Activated naive CD4-positive, alpha-beta T cell treated with anti-CD3 and anti-CD28 coated beads, Interleukin-2, amount 10 ng/mL, durations not matched to agents 7 days and 5 days (primary cell): ENCODE results near the gene CYTH4.

Experiments
- CTCF ChIA-PET: fragments of 350-600 bp; sonication (Branson Sonifier 250); formaldehyde crosslinking; loops from one replicate; lab custom pipeline; 2021; ENCODE audit warnings: antibody characterized with exemption; lab: Charles Lee
- DNase-seq: peaks from one replicate; pipeline ENCODE4 v3.0.0-alpha.2; 2020
- H3K27ac Mint-ChIP-seq: one replicate; pipeline ENCODE4 v1.8.0; 2021; ENCODE audit warnings: mild to moderate bottlenecking, moderate library complexity, mixed read lengths
- H3K27me3 Mint-ChIP-seq: one replicate; pipeline ENCODE4 v1.8.0; 2021; ENCODE audit warnings: mild to moderate bottlenecking, mixed read lengths
- H3K36me3 Mint-ChIP-seq: one replicate; pipeline ENCODE4 v1.8.0; 2021; ENCODE audit warnings: mixed read lengths
- H3K4me1 Mint-ChIP-seq: one replicate; pipeline ENCODE4 v1.8.0; 2021; ENCODE audit warnings: mixed read lengths
- H3K4me3 Mint-ChIP-seq: one replicate; pipeline ENCODE4 v1.8.0; 2021; ENCODE audit warnings: mild to moderate bottlenecking, moderate library complexity, mixed read lengths
- H3K9me3 Mint-ChIP-seq: one replicate; pipeline ENCODE4 v1.8.0; 2021; ENCODE audit warnings: mixed read lengths

CYTH4 gene

DNA sequence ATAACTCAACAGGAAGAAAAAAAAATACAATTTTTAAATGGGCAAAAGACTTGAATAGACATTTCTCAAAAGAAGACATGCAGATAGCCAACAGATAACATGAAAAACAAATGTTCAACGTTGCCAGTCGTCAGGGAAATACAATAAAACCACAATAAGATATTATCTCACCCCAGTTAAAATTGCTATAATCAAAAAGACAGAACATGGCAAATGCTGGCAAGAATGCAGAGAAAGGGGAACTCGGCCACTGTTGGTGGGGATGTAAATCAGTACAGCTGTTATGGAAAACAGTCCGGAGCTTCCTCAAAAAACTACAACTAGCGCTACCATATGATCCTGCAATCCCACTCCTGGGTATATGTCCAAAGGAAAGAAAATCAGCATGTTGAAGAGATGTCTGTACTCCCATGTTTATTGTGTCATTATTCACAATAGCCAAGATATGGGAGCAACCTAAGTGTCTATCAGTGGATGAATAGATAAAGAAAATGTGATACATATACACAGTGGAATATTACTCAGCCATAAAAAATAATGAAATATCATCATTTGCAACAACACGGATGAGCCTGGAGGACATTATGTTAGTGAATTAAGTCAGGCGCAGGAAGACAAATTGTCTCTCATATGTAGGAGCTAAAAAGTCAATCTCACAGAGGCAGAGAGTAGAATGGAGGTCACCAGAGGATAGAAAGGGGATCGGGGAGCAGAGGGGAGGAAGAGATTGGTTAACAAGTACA lies 12.2 kb upstream of the CYTH4 start:
- Mint-ChIP-seq H3K27ac (no peak overlapping the region), H3K4me1 (peaks cover 30% of the 10 kb centered on the region), H3K9me3 (peaks cover under 1% of the 10 kb centered on the region), H3K27me3 (peaks cover 54% of the 10 kb centered on the region), H3K36me3 (no peaks in the 10 kb centered on the region), H3K4me3 (no peak overlapping the region)
- DNase-seq: no peak
- CTCF ChIA-PET: interaction anchor here (1.3 to 1.7 kb wide), 3 partner anchors 12 to 188 kb away, joined by 3 to 5 read pairs (median 3); partner anchors contain the start of gene CYTH4

- Mint-ChIP-seq H3K4me1 (peaks cover 39% of the 10 kb centered on the region), H3K27me3 (peaks cover 57% of the 10 kb centered on the region), H3K4me3 (no peak overlapping the region), H3K27ac (no peak overlapping the region), H3K36me3 (no peaks in the 10 kb centered on the region), H3K9me3 (no peaks in the 10 kb centered on the region)
- CTCF ChIA-PET: interaction anchor here (0.7 to 2.7 kb wide), 4 partner anchors 10 to 296 kb away, joined by 3 to 16 read pairs (median 4); partner anchors contain the start of gene CYTH4
- no peak for DNase-seq
These were observed 11.2 kb upstream of the CYTH4 start for GRCh38 chr22:37270928-37271650.

DNA sequence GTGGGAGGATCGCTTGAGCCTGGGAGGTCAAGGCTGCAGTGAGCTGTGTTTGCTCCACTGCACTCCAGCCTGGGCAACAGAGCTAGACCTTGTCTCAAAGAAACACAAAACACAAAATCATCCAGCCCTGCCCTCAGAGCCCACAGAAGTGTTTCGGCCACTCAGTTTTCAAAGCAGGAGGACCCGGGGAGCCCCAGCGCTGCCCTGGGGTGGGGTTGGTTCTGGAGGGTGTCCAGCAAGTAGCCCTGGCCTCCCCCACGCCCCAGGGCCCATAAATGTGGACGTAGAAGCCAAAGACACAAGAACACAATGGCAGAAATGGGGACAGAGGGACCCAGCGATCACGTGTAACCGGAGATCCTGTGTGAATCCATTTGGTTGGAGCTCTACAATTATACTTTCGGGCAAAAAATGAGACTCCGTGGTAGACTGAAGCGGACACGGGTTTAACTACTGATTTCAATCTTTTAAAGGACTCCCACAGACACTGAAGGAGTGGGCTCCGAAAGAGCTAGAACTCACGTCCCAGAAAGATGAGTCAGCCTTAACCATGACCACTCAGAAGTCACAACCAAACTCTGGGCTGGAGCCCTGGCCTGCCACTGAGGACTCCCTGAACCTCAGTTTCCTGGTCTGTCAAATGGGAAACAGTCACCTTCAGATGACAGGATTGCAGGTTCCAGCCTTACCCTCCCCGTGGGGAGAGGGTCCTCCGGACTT lies 9.0 kb upstream of the CYTH4 start:
- H3K4me3 Mint-ChIP-seq: no peak overlapping the region
- H3K36me3 Mint-ChIP-seq: no peaks in the 10 kb centered on the region
- no peaks in the 10 kb centered on the region for H3K9me3 Mint-ChIP-seq
- peaks cover 57% of the 10 kb centered on the region for H3K27me3 Mint-ChIP-seq
- CTCF ChIA-PET: interaction anchor here (0.6 to 2.7 kb wide), 3 partner anchors 12 to 43 kb away, joined by 3 to 16 read pairs (median 4); no protein-coding TSS in a partner anchor
- H3K27ac Mint-ChIP-seq: no peak overlapping the region
- no peak for DNase-seq
- peaks cover 28% of the 10 kb centered on the region for H3K4me1 Mint-ChIP-seq

- H3K27ac Mint-ChIP-seq: no peak overlapping the region
- H3K27me3 Mint-ChIP-seq: peaks cover 62% of the 10 kb centered on the region
- no peak overlapping the region for H3K4me3 Mint-ChIP-seq
- no peaks in the 10 kb centered on the region for H3K36me3 Mint-ChIP-seq
- CTCF ChIA-PET: interaction anchor here (0.6 to 2.7 kb wide), 3 partner anchors 13 to 42 kb away, joined by 3 to 16 read pairs (median 4); no protein-coding TSS in a partner anchor
- no peaks in the 10 kb centered on the region for H3K9me3 Mint-ChIP-seq
- peaks cover 29% of the 10 kb centered on the region for H3K4me1 Mint-ChIP-seq
- DNase-seq: no peak
These were observed 8.5 kb upstream of the CYTH4 start for GRCh38 chr22:37273846-37274225.

DNA sequence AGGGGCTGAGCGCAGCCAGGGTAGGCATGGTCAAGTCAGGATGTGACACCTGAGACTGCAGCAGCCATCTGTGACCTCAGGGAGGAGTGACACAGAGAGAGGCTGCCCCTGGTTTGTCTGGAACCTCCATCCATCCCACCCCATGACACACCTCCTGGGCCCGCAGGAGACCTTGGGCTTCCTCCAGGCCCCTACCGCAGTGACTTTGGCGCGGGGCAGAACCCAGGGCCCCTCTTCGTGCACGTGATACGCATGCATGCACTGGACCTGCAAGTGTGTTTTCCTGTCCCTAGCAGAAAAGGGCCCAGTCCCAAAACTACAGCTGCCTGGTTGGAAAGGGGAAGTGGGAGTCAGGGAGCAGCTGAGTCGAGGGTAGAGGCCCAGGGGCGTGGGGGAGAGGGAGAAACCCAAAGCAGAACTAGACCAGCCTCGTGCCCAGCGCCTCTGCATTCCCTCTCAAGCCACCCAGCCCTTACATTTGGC lies 7.9 kb upstream of the CYTH4 start:
- H3K4me1 Mint-ChIP-seq: peaks cover 28% of the 10 kb centered on the region
- no peak for DNase-seq
- CTCF ChIA-PET: no interaction called here
- H3K27ac Mint-ChIP-seq: no peak overlapping the region
- H3K4me3 Mint-ChIP-seq: no peak overlapping the region
- H3K9me3 Mint-ChIP-seq: no peaks in the 10 kb centered on the region
- no peaks in the 10 kb centered on the region for H3K36me3 Mint-ChIP-seq
- peaks cover 64% of the 10 kb centered on the region for H3K27me3 Mint-ChIP-seq

- peaks cover 22% of the 10 kb centered on the region for H3K4me1 Mint-ChIP-seq
- no peak for DNase-seq
- CTCF ChIA-PET: interaction anchor here (1.2 to 1.3 kb wide), 2 partner anchors 16 to 33 kb away, joined by 3 to 4 read pairs; no protein-coding TSS in a partner anchor
- H3K36me3 Mint-ChIP-seq: no peaks in the 10 kb centered on the region
- no peaks in the 10 kb centered on the region for H3K9me3 Mint-ChIP-seq
- H3K27me3 Mint-ChIP-seq: peaks cover 62% of the 10 kb centered on the region
- no peak overlapping the region for H3K4me3 Mint-ChIP-seq
- no peak overlapping the region for H3K27ac Mint-ChIP-seq
These were observed 7.2 kb upstream of the CYTH4 start for GRCh38 chr22:37275134-37275533.

GRCh38 chr22:37275622-37276021 lies 6.7 kb upstream of the CYTH4 start:
- Mint-ChIP-seq H3K27me3 (peaks cover 58% of the 10 kb centered on the region), H3K4me3 (no peak overlapping the region), H3K27ac (no peak overlapping the region), H3K36me3 (no peaks in the 10 kb centered on the region), H3K9me3 (no peaks in the 10 kb centered on the region), H3K4me1 (peaks cover 22% of the 10 kb centered on the region)
- DNase-seq: peak; percentile 57
- CTCF ChIA-PET: interaction anchor here (1.2 to 1.3 kb wide), 2 partner anchors 17 to 33 kb away, joined by 3 to 4 read pairs; no protein-coding TSS in a partner anchor

- no peaks in the 10 kb centered on the region for H3K36me3 Mint-ChIP-seq
- H3K27ac Mint-ChIP-seq: no peak overlapping the region
- no peak overlapping the region for H3K4me3 Mint-ChIP-seq
- H3K4me1 Mint-ChIP-seq: peaks cover 30% of the 10 kb centered on the region
- DNase-seq: no peak
- H3K9me3 Mint-ChIP-seq: no peaks in the 10 kb centered on the region
- CTCF ChIA-PET: no interaction called here
- H3K27me3 Mint-ChIP-seq: peaks cover 49% of the 10 kb centered on the region
These were observed 5.5 kb upstream of the CYTH4 start for GRCh38 chr22:37276776-37277175.

GRCh38 chr22:37277384-37277783 lies 4.9 kb upstream of the CYTH4 start:
- Mint-ChIP-seq H3K4me3 (no peak overlapping the region), H3K4me1 (peaks cover 36% of the 10 kb centered on the region), H3K27ac (no peak overlapping the region), H3K27me3 (peaks cover 45% of the 10 kb centered on the region), H3K9me3 (no peaks in the 10 kb centered on the region), H3K36me3 (no peaks in the 10 kb centered on the region)
- DNase-seq: no peak
- CTCF ChIA-PET: no interaction called here

DNA sequence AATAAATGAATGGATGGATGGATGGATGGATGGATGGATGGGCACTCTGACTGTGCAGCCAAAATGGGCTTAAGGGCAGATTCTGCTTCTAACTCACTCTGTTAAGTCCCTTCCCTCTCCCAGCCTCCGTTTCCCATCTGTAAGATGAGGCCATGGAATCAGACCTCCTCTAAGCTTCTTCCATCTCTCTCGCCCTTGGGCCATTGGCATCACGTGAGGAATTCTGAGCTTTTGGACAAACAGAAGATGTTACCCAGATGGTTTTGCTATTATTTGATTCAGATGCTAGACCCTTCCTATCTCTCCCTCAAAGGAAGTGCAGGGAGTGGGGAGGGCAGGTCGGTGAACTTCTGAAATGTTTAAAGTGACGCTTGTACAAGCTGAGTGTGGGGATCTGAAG lies 4.0 kb upstream of the CYTH4 start:
- no peak for DNase-seq
- H3K27me3 Mint-ChIP-seq: peaks cover 37% of the 10 kb centered on the region
- H3K4me1 Mint-ChIP-seq: peaks cover 34% of the 10 kb centered on the region
- CTCF ChIA-PET: no interaction called here
- no peak overlapping the region for H3K27ac Mint-ChIP-seq
- no peaks in the 10 kb centered on the region for H3K9me3 Mint-ChIP-seq
- H3K4me3 Mint-ChIP-seq: no peak overlapping the region
- H3K36me3 Mint-ChIP-seq: peaks cover 6% of the 10 kb centered on the region

- Mint-ChIP-seq H3K36me3 (peaks cover 15% of the 10 kb centered on the region), H3K27ac (no peak overlapping the region), H3K27me3 (peaks cover 34% of the 10 kb centered on the region), H3K4me3 (no peak overlapping the region), H3K4me1 (peaks cover 41% of the 10 kb centered on the region), H3K9me3 (no peaks in the 10 kb centered on the region)
- no peak for DNase-seq
- CTCF ChIA-PET: no interaction called here
These were observed 2.8 kb upstream of the CYTH4 start for GRCh38 chr22:37279331-37280181.

GRCh38 chr22:37280718-37281117 lies 1.6 kb upstream of the CYTH4 start:
- peaks cover 22% of the 10 kb centered on the region for H3K27me3 Mint-ChIP-seq
- DNase-seq: no peak
- peaks cover 44% of the 10 kb centered on the region for H3K4me1 Mint-ChIP-seq
- H3K4me3 Mint-ChIP-seq: no peak overlapping the region
- H3K36me3 Mint-ChIP-seq: peaks cover 22% of the 10 kb centered on the region
- H3K9me3 Mint-ChIP-seq: no peaks in the 10 kb centered on the region
- H3K27ac Mint-ChIP-seq: no peak overlapping the region
- CTCF ChIA-PET: interaction anchor here (1.5 to 1.6 kb wide), 2 partner anchors 13 to 147 kb away, joined by 3 to 7 read pairs; no protein-coding TSS in a partner anchor

DNA sequence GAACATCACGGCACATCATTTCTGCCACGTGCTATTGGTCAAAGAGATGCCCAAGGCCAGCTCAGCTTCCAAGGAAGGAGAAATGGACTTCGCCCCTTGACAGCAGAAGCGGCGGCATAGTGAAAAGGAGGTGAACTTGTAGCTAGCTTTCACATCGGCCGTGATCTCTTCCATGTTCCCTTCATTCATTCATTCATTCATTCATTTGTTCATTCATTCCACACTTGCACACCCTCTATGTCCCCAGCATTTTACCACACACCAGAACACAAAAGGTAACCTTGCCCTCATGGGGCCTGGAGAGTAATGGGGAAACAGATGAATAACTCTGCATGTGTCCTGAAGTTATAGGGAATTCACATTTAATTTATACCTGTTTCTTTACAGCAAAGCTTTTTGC lies 1.1 kb upstream of the CYTH4 start:
- Mint-ChIP-seq H3K4me3 (no peak overlapping the region), H3K9me3 (no peaks in the 10 kb centered on the region), H3K27ac (peak overlapping the region; percentile 86), H3K4me1 (peaks cover 44% of the 10 kb centered on the region), H3K27me3 (peaks cover 18% of the 10 kb centered on the region), H3K36me3 (peaks cover 27% of the 10 kb centered on the region)
- CTCF ChIA-PET: interaction anchor here (1.5 to 1.6 kb wide), 2 partner anchors 14 to 147 kb away, joined by 3 to 7 read pairs; no protein-coding TSS in a partner anchor
- no peak for DNase-seq
